Measurements from ENCODE around the gene FAM210A.
"Not testable (repeated sequence)": the region's sequence is repeated elsewhere in the genome, so short reads cannot be mapped to it uniquely, and the experiment has no call there.

Gene FAM210A

GRCh38 chr18:13715330-13715729 is 11.0 kb downstream of the FAM210A start:
- peaks cover 0 to 10% (median 0%) of the 10 kb centered on the region in 10 experiments; a peak in 1 of 20 replicates for H3K4me1 ChIP-seq
- H3K27ac ChIP-seq: no peak overlapping the region
- H3K4me2 ChIP-seq: no peak overlapping the region
- peaks cover 12 to 94% (median 47%) of the 10 kb centered on the region in 11 experiments; a peak in 15 of 22 replicates for H4K20me1 ChIP-seq
- H3K36me3 ChIP-seq: peaks cover 26 to 79% (median 53%) of the 10 kb centered on the region in 11 experiments
- no peak overlapping the region for H3K4me3 ChIP-seq
- H3K27me3 ChIP-seq: no peaks in the 10 kb centered on the region
- H3K9ac ChIP-seq: no peak overlapping the region
- no peak for TF ChIP-seq Cebpa-rat (IDR thresholded peaks at IDR 0.05)
- peaks cover 27 to 68% (median 64%) of the 10 kb centered on the region in 11 experiments for H3K9me3 ChIP-seq (replicated peaks in 1 of 11)

- Histone ChIP-seq H3K9ac (no peak overlapping the region), H3K36me3 (peaks cover 27 to 79% (median 61%) of the 10 kb centered on the region in 11 experiments), H3K27ac (no peak overlapping the region), H3K9me3 (replicated peaks in 1 of 11) (peaks cover 25 to 70% (median 66%) of the 10 kb centered on the region in 11 experiments), H3K4me1 (peaks cover 0 to 12% (median 0%) of the 10 kb centered on the region in 10 experiments; a peak in 1 of 20 replicates), H4K20me1 (peaks cover 8 to 97% (median 39%) of the 10 kb centered on the region in 11 experiments; a peak in 14 of 22 replicates), H3K4me3 (no peak overlapping the region), H3K27me3 (no peaks in the 10 kb centered on the region), H3K4me2 (no peak overlapping the region)
- TF ChIP-seq Cebpa-rat (IDR thresholded peaks at IDR 0.05): no peak
Observed at GRCh38 chr18:13713455-13714055, 12.8 kb downstream of the FAM210A start.

GRCh38 chr18:13712400-13713131 is 13.8 kb downstream of the FAM210A start:
- peaks cover 28 to 79% (median 61%) of the 10 kb centered on the region in 11 experiments; a peak in 21 of 22 replicates for H3K36me3 ChIP-seq
- TF ChIP-seq Cebpa-rat (IDR thresholded peaks at IDR 0.05): no peak
- no peak overlapping the region for H3K4me2 ChIP-seq
- no peaks in the 10 kb centered on the region for H3K27me3 ChIP-seq
- peaks cover 0 to 12% (median 0%) of the 10 kb centered on the region in 10 experiments; a peak in 1 of 20 replicates for H3K4me1 ChIP-seq
- H4K20me1 ChIP-seq: peaks cover under 1 to 99% (median 37%) of the 10 kb centered on the region in 11 experiments; a peak in 14 of 22 replicates
- no peak overlapping the region for H3K4me3 ChIP-seq
- no peak overlapping the region for H3K9ac ChIP-seq
- H3K9me3 ChIP-seq (replicated peaks in 1 of 11): peaks cover 24 to 70% (median 66%) of the 10 kb centered on the region in 11 experiments
- no peak overlapping the region for H3K27ac ChIP-seq

- Histone ChIP-seq H3K4me3 (no peak overlapping the region), H3K27me3 (no peaks in the 10 kb centered on the region), H3K4me2 (0 out of 22 replicates have a peak overlapping the region, but pooled peaks of 1 of the 11 experiments have one; percentile 5), H3K4me1 (peaks cover 0 to 12% (median 0%) of the 10 kb centered on the region in 10 experiments; a peak in 1 of 20 replicates), H3K9ac (no peak overlapping the region), H3K36me3 (peaks cover 40 to 81% (median 69%) of the 10 kb centered on the region in 11 experiments), H3K27ac (peak overlapping the region in 1 of 11 experiments; percentile 17; a peak in 2 of 22 replicates), H4K20me1 (peaks cover 0 to 77% (median 23%) of the 10 kb centered on the region in 11 experiments; a peak in 14 of 22 replicates), H3K9me3 (replicated peaks in 1 of 11) (peaks cover 30 to 75% (median 71%) of the 10 kb centered on the region in 11 experiments)
- TF ChIP-seq Cebpa-rat (IDR thresholded peaks at IDR 0.05): no peak
Observed at GRCh38 chr18:13710414-13710831, 15.9 kb downstream of the FAM210A start.

GRCh38 chr18:13703899-13704298 is 22.5 kb downstream of the FAM210A start:
- no peak overlapping the region for H3K9ac ChIP-seq
- H3K36me3 ChIP-seq: peaks cover 70 to 97% (median 90%) of the 10 kb centered on the region in 11 experiments
- H3K4me1 ChIP-seq: no peaks in the 10 kb centered on the region
- H3K4me2 ChIP-seq: no peak overlapping the region
- H4K20me1 ChIP-seq: peaks cover 0 to 25% (median 0%) of the 10 kb centered on the region in 11 experiments; a peak in 2 of 22 replicates
- H3K9me3 ChIP-seq (replicated peaks in 1 of 11): peaks cover 96 to 100% (median 100%) of the 10 kb centered on the region in 11 experiments
- no peak overlapping the region for H3K4me3 ChIP-seq
- H3K27ac ChIP-seq: no peak overlapping the region
- H3K27me3 ChIP-seq: no peaks in the 10 kb centered on the region
- no peak for TF ChIP-seq Cebpa-rat (IDR thresholded peaks at IDR 0.05)

- no peak overlapping the region for H3K9ac ChIP-seq
- no peak for TF ChIP-seq Cebpa-rat (IDR thresholded peaks at IDR 0.05)
Observed at GRCh38 chr18:13700153-13700552, 26.2 kb downstream of the FAM210A start.

GRCh38 chr18:13696961-13697360 is 29.4 kb downstream of the FAM210A start:
- no peak for TF ChIP-seq Cebpa-rat (IDR thresholded peaks at IDR 0.05)
- Histone ChIP-seq H3K9ac (no peak overlapping the region), H3K27ac (no peak overlapping the region), H3K9me3 (replicated peaks in 1 of 11) (peaks cover 74 to 97% (median 89%) of the 10 kb centered on the region in 11 experiments), H3K4me2 (no peak overlapping the region), H3K36me3 (peaks cover 36 to 60% (median 49%) of the 10 kb centered on the region in 11 experiments), H3K4me1 (no peaks in the 10 kb centered on the region), H3K4me3 (no peak overlapping the region), H4K20me1 (peaks cover 0 to 34% (median 0%) of the 10 kb centered on the region in 11 experiments; a peak in 4 of 22 replicates), H3K27me3 (no peaks in the 10 kb centered on the region)

More at GRCh38 chr18:13700153-13700552, 26.2 kb downstream of the FAM210A start:
- no peaks in the 10 kb centered on the region for H3K4me1 ChIP-seq
- H3K9me3 ChIP-seq (replicated peaks in 1 of 11): peaks cover 94 to 100% (median 99%) of the 10 kb centered on the region in 11 experiments
- no peaks in the 10 kb centered on the region for H3K27me3 ChIP-seq
- H3K27ac ChIP-seq: no peak overlapping the region
- H3K4me3 ChIP-seq: no peak overlapping the region
- H4K20me1 ChIP-seq: peaks cover 0 to 34% (median 0%) of the 10 kb centered on the region in 11 experiments; a peak in 4 of 22 replicates
- H3K36me3 ChIP-seq: peaks cover 54 to 89% (median 80%) of the 10 kb centered on the region in 11 experiments
- no peak overlapping the region for H3K4me2 ChIP-seq

- H3K4me1 ChIP-seq, H3K9ac ChIP-seq, H3K27ac ChIP-seq: not testable (repeated sequence)
Observed at GRCh38 chr18:13695337-13695736, 31.0 kb downstream of the FAM210A start.

GRCh38 chr18:13690060-13690459 is 36.3 kb downstream of the FAM210A start:
- not testable (repeated sequence) for H3K27ac ChIP-seq, H3K4me1 ChIP-seq, H3K4me2 ChIP-seq, H3K4me3 ChIP-seq, H3K9ac ChIP-seq, H3K27me3 ChIP-seq
- Histone ChIP-seq H4K20me1 (peaks cover 5 to 56% (median 26%) of the 10 kb centered on the region in 11 experiments; a peak in 15 of 22 replicates), H3K36me3 (peaks cover 16 to 37% (median 27%) of the 10 kb centered on the region in 11 experiments; a peak in 21 of 22 replicates), H3K9me3 (replicated peaks in 1 of 11) (peaks cover 20 to 76% (median 64%) of the 10 kb centered on the region in 11 experiments; a peak in 21 of 22 replicates)

More at GRCh38 chr18:13695337-13695736, 31.0 kb downstream of the FAM210A start:
- Histone ChIP-seq H3K36me3 (peaks cover 23 to 45% (median 38%) of the 10 kb centered on the region in 11 experiments; a peak in 21 of 22 replicates), H3K9me3 (replicated peaks in 1 of 11) (peaks cover 66 to 93% (median 84%) of the 10 kb centered on the region in 11 experiments), H4K20me1 (peaks cover 0 to 37% (median 0%) of the 10 kb centered on the region in 11 experiments; a peak in 4 of 22 replicates)
- H3K4me3 ChIP-seq, H3K27me3 ChIP-seq, H3K4me2 ChIP-seq: not testable (repeated sequence)
